ENCODE results near the gene B9D2.
A peak's percentile ranks its signal among the peaks of the same experiment; 100 is the strongest.
"Not testable (repeated sequence)": the region's sequence is repeated elsewhere in the genome, so short reads cannot be mapped to it uniquely, and the experiment has no call there.

B9D2 gene

GRCh38 chr19:41353466-41354342 is 10.2 kb downstream of the B9D2 start, which contains the start of gene TGFB1:
Gene TGFB1 (minus strand): TSS chr19:41353922. CDS start chr19:41353044, 878 bp downstream.
- H3K27ac ChIP-seq, result no peak within 1 kb of the TSS; the same call in 1 of the 2 replicates
- peak; percentile 69 for TF ChIP-seq CTCF (conservative IDR thresholded peaks at IDR 0.05)

GRCh38 chr19:41352609-41353465 is 11.1 kb downstream of the B9D2 start:
- TF ChIP-seq CTCF (conservative IDR thresholded peaks at IDR 0.05), result peak; percentile 23; the same call in 1 of the 2 replicates
- H3K27ac ChIP-seq, result no peak overlapping the region; the same call in 1 of the 2 replicates

- TF ChIP-seq CTCF (conservative IDR thresholded peaks at IDR 0.05), result no peak
- no peak overlapping the region for H3K27ac ChIP-seq
Measured at GRCh38 chr19:41352279-41352608, 11.7 kb downstream of the B9D2 start.

GRCh38 chr19:41351339-41352245 is 12.4 kb downstream of the B9D2 start:
- TF ChIP-seq CTCF (conservative IDR thresholded peaks at IDR 0.05), result no peak

GRCh38 chr19:41350735-41351338 is 13.1 kb downstream of the B9D2 start:
- no peak overlapping the region for H3K27ac ChIP-seq

More at GRCh38 chr19:41351339-41352245, 12.4 kb downstream of the B9D2 start:
- no peak overlapping the region for H3K27ac ChIP-seq

GRCh38 chr19:41346916-41347315 is 17.0 kb downstream of the B9D2 start:
- not testable (repeated sequence) for H3K27ac ChIP-seq

More at GRCh38 chr19:41350735-41351338, 13.1 kb downstream of the B9D2 start:
- no peak for TF ChIP-seq CTCF (conservative IDR thresholded peaks at IDR 0.05)

GRCh38 chr19:41344162-41344561 is 19.8 kb downstream of the B9D2 start:
- no peak for TF ChIP-seq CTCF (conservative IDR thresholded peaks at IDR 0.05)

More at GRCh38 chr19:41344162-41344561, 19.8 kb downstream of the B9D2 start:
- no peak overlapping the region for H3K27ac ChIP-seq

Data from VCaP (cell line).